Mesothelial cell of epicardium (in vitro differentiated cells): ENCODE measurements around the gene IL1RN. TPM values are rescaled to one million over a fixed set of nuclear protein-coding genes. Genes with fewer than 3 reads are reported as not detected.

ENCODE experiments used
- DNase-seq, 2 experiments: peaks; one replicate each; pipeline ENCODE4 v3.0.0; 2021; ENCODE audit warnings: low spot score in 2 of 2; ENCODE audit not compliant: unreplicated experiment in 2 of 2
- H3K27ac Mint-ChIP-seq: 2 replicates; pipeline ENCODE4 v1.8.0; 2021; ENCODE audit warnings: mixed read lengths
- H3K27me3 Mint-ChIP-seq: 2 replicates; pipeline ENCODE4 v1.8.0; 2021; ENCODE audit warnings: low read depth, mixed read lengths
- H3K36me3 Mint-ChIP-seq: 2 replicates; pipeline ENCODE4 v1.8.0; 2021; ENCODE audit warnings: mixed read lengths
- H3K4me1 Mint-ChIP-seq: 2 replicates; pipeline ENCODE4 v1.8.0; 2021; ENCODE audit warnings: mixed read lengths
- H3K4me3 Mint-ChIP-seq: 2 replicates; pipeline ENCODE4 v1.8.0; 2021; ENCODE audit warnings: mild to moderate bottlenecking, moderate library complexity, mixed read lengths
- H3K9me3 Mint-ChIP-seq: 2 replicates; pipeline ENCODE4 v1.8.0; 2021; ENCODE audit warnings: mixed read lengths
- CTCF ChIP-seq: fragments of 200-600 bp; sonication (generic); IDR thresholded peaks from one replicate; pipeline ENCODE4 v1.5.0; 2021; ENCODE audit warnings: antibody characterized with exemption; ENCODE audit not compliant: unreplicated experiment
- total RNA-seq: library from RNA; stranded (reverse); gene quantifications from 3 replicates; pipeline ENCODE4 v1.2.1, GENCODE V29; 2021

The IL1RN gene
- total RNA-seq, 1 donor from 2014 or later, result not detected

DNA sequence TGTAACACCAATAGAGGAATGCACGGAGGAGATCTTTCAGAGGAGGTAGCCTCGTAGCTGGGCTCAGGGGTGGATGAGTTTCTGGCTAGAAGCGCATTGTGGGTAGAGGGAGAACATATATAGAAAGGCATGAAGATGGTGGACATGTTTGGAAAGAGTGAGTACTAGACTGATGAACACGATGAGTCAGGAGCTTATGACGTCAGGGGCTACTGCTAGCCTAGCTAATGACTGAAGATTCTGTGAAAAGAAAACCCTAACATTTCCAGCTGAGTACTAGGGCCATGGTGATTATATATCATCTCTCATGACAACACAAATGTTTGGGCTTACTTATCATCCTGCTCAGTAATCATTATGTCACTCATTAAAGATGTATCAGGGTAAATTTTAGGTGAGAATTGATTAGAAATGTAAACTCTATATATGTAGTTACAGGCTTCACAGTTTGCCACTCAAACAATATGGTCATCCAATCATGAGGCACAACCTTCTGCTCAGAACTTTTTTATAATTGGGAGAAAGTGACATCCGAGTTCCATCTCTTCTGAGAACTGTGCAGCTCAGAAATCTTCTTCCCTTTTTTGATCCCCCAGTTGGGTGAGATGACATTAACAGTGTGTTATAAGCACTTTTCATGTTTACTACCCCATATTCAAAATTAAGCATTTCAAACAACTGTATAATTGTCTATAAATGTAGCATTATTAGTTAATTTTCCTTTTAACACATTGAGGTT, 22.2 kb upstream of the IL1RN start:
- Mint-ChIP-seq H3K36me3 (no peaks in the 10 kb centered on the region), H3K4me3 (no peak overlapping the region), H3K27me3 (peaks cover 30% of the 10 kb centered on the region), H3K27ac (no peak overlapping the region), H3K9me3 (peaks cover 16% of the 10 kb centered on the region), H3K4me1 (no peaks in the 10 kb centered on the region)
- no peak for DNase-seq
- no peak for TF ChIP-seq CTCF

- TF ChIP-seq CTCF, result no peak
- H3K4me1 Mint-ChIP-seq, result no peaks in the 10 kb centered on the region
These were observed 16.3 kb upstream of the IL1RN start for GRCh38 chr2:113111121-113111520.

DNA sequence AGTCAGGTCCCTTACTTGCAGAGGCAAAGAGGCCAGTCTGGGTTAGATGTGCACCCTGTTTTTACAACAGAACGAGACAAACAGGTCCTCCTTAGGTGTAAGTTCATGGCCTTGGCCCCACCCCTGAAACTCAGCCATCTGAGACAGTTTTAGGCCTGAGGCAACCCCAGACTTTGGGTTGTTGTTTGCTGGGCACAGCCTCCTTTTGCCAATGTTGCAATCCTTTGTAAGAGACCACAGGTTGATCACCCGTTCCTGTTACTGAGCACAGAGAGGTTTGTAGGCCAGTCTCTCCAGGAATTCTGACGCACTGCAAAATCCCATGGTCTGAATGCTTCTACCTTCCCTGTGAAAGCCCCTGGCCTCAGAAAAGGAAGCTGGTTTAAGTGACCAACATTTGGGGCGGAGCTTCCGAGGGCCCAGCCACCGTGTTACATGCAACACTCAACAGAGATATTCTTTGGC, 15.5 kb upstream of the IL1RN start:
- DNase-seq, result no peak
- H3K4me1 Mint-ChIP-seq, result no peaks in the 10 kb centered on the region
- H3K27ac Mint-ChIP-seq, result no peak overlapping the region
- no peak overlapping the region for H3K4me3 Mint-ChIP-seq
- no peak for TF ChIP-seq CTCF
- no peaks in the 10 kb centered on the region for H3K36me3 Mint-ChIP-seq
- H3K27me3 Mint-ChIP-seq, result peaks cover 22% of the 10 kb centered on the region
- no peaks in the 10 kb centered on the region for H3K9me3 Mint-ChIP-seq

More at GRCh38 chr2:113111121-113111520, 16.3 kb upstream of the IL1RN start:
- Mint-ChIP-seq H3K36me3 (no peaks in the 10 kb centered on the region), H3K9me3 (no peaks in the 10 kb centered on the region), H3K4me3 (no peak overlapping the region), H3K27me3 (peaks cover 23% of the 10 kb centered on the region), H3K27ac (no peak overlapping the region)
- no peak for DNase-seq

DNA sequence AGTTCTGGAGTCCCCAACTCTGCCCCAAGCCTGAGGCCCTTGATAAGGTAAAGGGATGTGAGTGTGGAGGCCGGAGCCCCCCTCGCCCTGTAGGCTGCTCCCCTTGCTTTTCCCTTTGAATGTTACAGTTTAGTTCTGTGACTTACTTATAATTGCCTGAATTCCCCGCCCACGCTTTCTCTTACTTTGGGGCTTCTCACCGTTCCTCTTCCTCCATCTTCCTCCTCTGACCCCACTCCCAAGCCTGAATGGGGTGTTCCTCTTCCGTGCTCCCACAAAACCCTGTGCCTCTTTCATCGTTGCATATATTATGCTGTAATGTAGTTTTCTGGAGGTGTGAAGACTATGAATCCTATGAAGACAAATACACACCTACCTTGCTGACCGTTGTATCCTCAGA, 15.0 kb upstream of the IL1RN start:
- Mint-ChIP-seq H3K27ac (no peak overlapping the region), H3K4me3 (no peak overlapping the region), H3K4me1 (no peaks in the 10 kb centered on the region)

GRCh38 chr2:113112871-113113270, 14.5 kb upstream of the IL1RN start:
- Mint-ChIP-seq H3K4me1 (no peaks in the 10 kb centered on the region), H3K27me3 (peaks cover 19% of the 10 kb centered on the region), H3K9me3 (no peaks in the 10 kb centered on the region), H3K36me3 (no peaks in the 10 kb centered on the region), H3K4me3 (no peak overlapping the region), H3K27ac (no peak overlapping the region)
- no peak for TF ChIP-seq CTCF
- no peak for DNase-seq

More for the DNA sequence above, 15.0 kb upstream of the IL1RN start:
- DNase-seq, result no peak
- Mint-ChIP-seq H3K27me3 (peaks cover 19% of the 10 kb centered on the region), H3K36me3 (no peaks in the 10 kb centered on the region), H3K9me3 (no peaks in the 10 kb centered on the region)
- TF ChIP-seq CTCF, result no peak
